MCF 10A (cell line): ENCODE data around the gene IGF1R. TPM values are rescaled to one million over a fixed set of nuclear protein-coding genes. Genes with fewer than 3 reads are reported as not detected.

Source experiments
- BruUV-seq: library from RNA; stranded (reverse); fragments of 400-500 nt; replicated peaks from 2 replicates; lab custom pipeline; 2021; lab: Mats Ljungman, UMichigan
- CTCF ChIA-PET: fragments of 300-600 bp; sonication (Branson Sonifier 250); formaldehyde crosslinking; extraction: SDS; loops from one replicate; lab custom pipeline; 2021; ENCODE audit warnings: antibody characterized with exemption, inconsistent platforms; lab: Yijun Ruan, JAX
- POLR2A ChIA-PET: fragments of 300-600, 350-650 bp; sonication (Branson Sonifier 250); formaldehyde crosslinking; extraction: SDS; loops from one replicate; lab custom pipeline; 2020; ENCODE audit warnings: antibody characterized with exemption, inconsistent platforms; lab: Yijun Ruan, JAX
- DNase-seq: peaks from one replicate; pipeline ENCODE4 v3.0.0-alpha.2; 2018; ENCODE audit not compliant: unreplicated experiment
- H3K27ac Mint-ChIP-seq: one replicate; pipeline ENCODE4 v1.8.0; 2022; ENCODE audit warnings: mild to moderate bottlenecking, low read depth, mixed read lengths; ENCODE audit not compliant: unreplicated experiment
- H3K27me3 Mint-ChIP-seq: one replicate; pipeline ENCODE4 v1.8.0; 2022; ENCODE audit warnings: mixed read lengths; ENCODE audit not compliant: insufficient read depth, unreplicated experiment
- H3K36me3 Mint-ChIP-seq: one replicate; pipeline ENCODE4 v1.8.0; 2022; ENCODE audit warnings: mild to moderate bottlenecking, moderate library complexity, mixed read lengths; ENCODE audit not compliant: insufficient read depth, unreplicated experiment
- H3K4me1 Mint-ChIP-seq: one replicate; pipeline ENCODE4 v1.8.0; 2022; ENCODE audit warnings: mixed read lengths; ENCODE audit not compliant: insufficient read depth, unreplicated experiment
- H3K4me3 Mint-ChIP-seq: one replicate; pipeline ENCODE4 v1.8.0; 2022; ENCODE audit warnings: mild to moderate bottlenecking, moderate library complexity, mixed read lengths; ENCODE audit not compliant: unreplicated experiment
- H3K9me3 Mint-ChIP-seq: one replicate; pipeline ENCODE4 v1.8.0; 2022; ENCODE audit warnings: mixed read lengths; ENCODE audit not compliant: unreplicated experiment
- CTCF ChIP-seq: fragments of 200-600 bp; IDR thresholded peaks from one replicate; pipeline ENCODE4 v1.8.0; 2022; ENCODE audit warnings: antibody characterized with exemption, mild to moderate bottlenecking; ENCODE audit not compliant: unreplicated experiment
- intact Hi-C: fragments of 100-400 bp; cut with micrococcal nuclease; formaldehyde crosslinking; loops from 2 replicates; pipeline ENCODE4 v1.14.1; 2022
- total RNA-seq: library from RNA; stranded (reverse); gene quantifications from 2 replicates; pipeline ENCODE4 v1.2.3, GENCODE V29; 2022

IGF1R gene
- total RNA-seq, 1 experiment from 2014 or later: 53.3 TPM

GRCh38 chr15:98924401-98925049 lies 276.2 kb downstream of the IGF1R start:
- BruUV-seq: no TSS peak
- ChIA-PET CTCF (interaction anchor here (0.6 to 1.5 kb wide), 4 partner anchors 19 to 266 kb away, joined by 3 to 8 read pairs (median 6); no protein-coding TSS in a partner anchor), POLR2A (interaction anchor here (0.7 kb wide), 1 partner anchor 15 kb away, joined by 8 read pairs; no protein-coding TSS in a partner anchor)
- peak; percentile 15 for DNase-seq
- Mint-ChIP-seq H3K36me3 (peaks cover 68% of the 10 kb centered on the region), H3K27ac (peak overlapping the region; percentile 42), H3K27me3 (no peaks in the 10 kb centered on the region), H3K4me1 (no peaks in the 10 kb centered on the region), H3K4me3 (no peak overlapping the region), H3K9me3 (no peaks in the 10 kb centered on the region)
- intact Hi-C loops: no loop called here
- no peak for TF ChIP-seq CTCF

GRCh38 chr15:98926236-98926635 lies 277.9 kb downstream of the IGF1R start:
- Mint-ChIP-seq H3K9me3 (no peaks in the 10 kb centered on the region), H3K27me3 (no peaks in the 10 kb centered on the region), H3K36me3 (peaks cover 73% of the 10 kb centered on the region), H3K4me1 (no peaks in the 10 kb centered on the region), H3K27ac (no peak overlapping the region), H3K4me3 (no peak overlapping the region)
- ChIA-PET CTCF (interaction anchor here (0.6 to 1.2 kb wide), 3 partner anchors 24 to 1055 kb away, joined by 3 to 6 read pairs (median 3); no protein-coding TSS in a partner anchor), POLR2A (no interaction called here)
- intact Hi-C loops: no loop called here
- TF ChIP-seq CTCF: no peak
- DNase-seq: no peak
- BruUV-seq: no TSS peak

- ChIA-PET POLR2A (no interaction called here), CTCF (interaction anchor here (1.2 kb wide), 1 partner anchor 499 kb away, joined by 6 read pairs; no protein-coding TSS in a partner anchor)
- no peaks in the 10 kb centered on the region for H3K4me1 Mint-ChIP-seq
- no peaks in the 10 kb centered on the region for H3K27me3 Mint-ChIP-seq
- H3K9me3 Mint-ChIP-seq: no peaks in the 10 kb centered on the region
- no peak overlapping the region for H3K27ac Mint-ChIP-seq
- intact Hi-C loops: no loop called here
- H3K36me3 Mint-ChIP-seq: peaks cover 67% of the 10 kb centered on the region
- TF ChIP-seq CTCF: no peak
- DNase-seq: no peak
- no peak overlapping the region for H3K4me3 Mint-ChIP-seq
- BruUV-seq: no TSS peak
Measured at GRCh38 chr15:98927022-98927421, 278.7 kb downstream of the IGF1R start.

GRCh38 chr15:98927996-98928395 lies 279.7 kb downstream of the IGF1R start:
- Mint-ChIP-seq H3K36me3 (peaks cover 67% of the 10 kb centered on the region), H3K27ac (peak overlapping the region; percentile 22), H3K4me1 (no peaks in the 10 kb centered on the region), H3K4me3 (no peak overlapping the region), H3K9me3 (no peaks in the 10 kb centered on the region), H3K27me3 (no peaks in the 10 kb centered on the region)
- ChIA-PET CTCF (no interaction called here), POLR2A (no interaction called here)
- no peak for DNase-seq
- intact Hi-C loops: no loop called here
- BruUV-seq: no TSS peak
- no peak for TF ChIP-seq CTCF
